SH-SY5Y (cell line): Measurements from ENCODE around the gene AHRR.

Source experiments
- GATA2 ChIP-seq: IDR thresholded peaks from 2 replicates; pipeline ENCODE4 v1.6.1; 2011; ENCODE audit warnings: mild to moderate bottlenecking, low read depth, low read length
- GATA3 ChIP-seq: IDR thresholded peaks from 2 replicates; pipeline ENCODE4 v1.6.1; 2011; ENCODE audit warnings: low read depth, mild to moderate bottlenecking, low read length, moderate library complexity

DNA sequence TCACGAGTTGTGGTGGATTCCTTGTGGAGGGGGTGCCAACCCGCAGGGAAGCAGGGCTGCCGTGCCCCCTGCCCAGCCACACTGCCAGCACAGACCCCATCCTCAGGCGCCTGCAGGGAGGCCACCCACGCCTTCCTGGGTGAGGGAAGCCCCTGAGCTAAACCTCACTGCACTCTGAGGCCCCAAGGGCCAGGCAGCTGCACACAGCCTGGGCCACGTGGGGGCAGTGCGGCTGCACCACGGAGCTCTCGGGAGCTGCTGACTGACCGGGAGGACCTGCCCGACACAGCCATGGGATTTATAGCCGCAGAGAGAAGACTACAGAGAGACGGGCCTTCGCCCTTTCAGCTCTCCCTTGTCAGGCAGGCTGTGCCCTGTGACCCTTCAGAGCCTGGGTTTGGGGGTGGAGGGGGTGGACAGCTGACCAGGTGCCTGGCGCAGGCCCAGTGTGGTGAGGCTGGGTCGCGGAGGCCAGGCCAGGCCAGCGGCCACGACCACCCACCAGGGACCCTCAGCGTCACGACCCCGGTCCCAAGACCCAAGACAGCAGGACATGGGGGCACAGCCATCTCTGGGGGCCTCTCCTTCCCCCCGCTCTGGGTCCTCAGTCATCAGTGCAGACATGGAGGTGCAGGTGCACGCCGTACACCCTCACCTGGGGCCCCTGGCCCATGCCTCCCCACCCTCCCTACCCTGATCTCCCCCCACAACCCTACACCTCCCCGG lies 4.3 kb upstream of the AHRR start:
- TF ChIP-seq GATA2 (no peak), GATA3 (no peak)
